Coronary artery (tissue), 2 donors: Measurements from ENCODE around the gene FOXK1.

Source experiments
- DNase-seq: peaks from one replicate; pipeline ENCODE4 v3.0.0-alpha.2; 2017; ENCODE audit warnings: low spot score
- H3K27ac ChIP-seq, 2 donors: fragments of 200-600 bp; sonication (generic); one replicate each; pipeline ENCODE4 v1.5.1; 2016 to 2019
- H3K4me3 ChIP-seq: fragments of 200-600 bp; sonication (generic); 2 replicates; pipeline ENCODE4 v1.5.1; 2016; ENCODE audit warnings: mild to moderate bottlenecking, moderate library complexity
- CTCF ChIP-seq: fragments of 200-600 bp; sonication (generic); IDR thresholded peaks from one replicate; pipeline ENCODE4 v1.5.1; 2019; ENCODE audit warnings: antibody characterized with exemption

FOXK1 gene

GRCh38 chr7:4738711-4739527 is 56.8 kb downstream of the FOXK1 start:
- Histone ChIP-seq H3K27ac (peak overlapping the region; percentile 61 to 89), H3K4me3 (peak overlapping the region; percentile 52)
- DNase-seq, result peak; percentile 85
- TF ChIP-seq CTCF, result no peak

- TF ChIP-seq CTCF, result peak; percentile 39
- peak overlapping the region; percentile 52 for H3K4me3 ChIP-seq
- H3K27ac ChIP-seq, result peak overlapping the region; percentile 61 to 89
- DNase-seq, result no peak
These were observed 57.5 kb downstream of the FOXK1 start for GRCh38 chr7:4739528-4739992.

- Histone ChIP-seq H3K27ac (no peak overlapping the region), H3K4me3 (no peak overlapping the region)
- no peak for DNase-seq
- TF ChIP-seq CTCF, result no peak
These were observed 58.7 kb downstream of the FOXK1 start for GRCh38 chr7:4740796-4741195.

GRCh38 chr7:4742051-4742573 is 60.0 kb downstream of the FOXK1 start:
- no peak overlapping the region for H3K4me3 ChIP-seq
- TF ChIP-seq CTCF, result no peak
- H3K27ac ChIP-seq, result no peak overlapping the region
- no peak for DNase-seq

- no peak for DNase-seq
- H3K27ac ChIP-seq, result peak overlapping the region; percentile 1 to 95
- no peak overlapping the region for H3K4me3 ChIP-seq
- TF ChIP-seq CTCF, result no peak
These were observed 60.8 kb downstream of the FOXK1 start for GRCh38 chr7:4742852-4743251.

GRCh38 chr7:4744391-4745264 is 62.5 kb downstream of the FOXK1 start:
- Histone ChIP-seq H3K27ac (peak overlapping the region; percentile 93 to 95), H3K4me3 (peak overlapping the region; percentile 57)
- peak; percentile 100 for DNase-seq
- TF ChIP-seq CTCF, result no peak
